DMS 273 (cell line): ENCODE results near the gene BMF.
A peak's percentile ranks its signal among the peaks of the same experiment; 100 is the strongest.
"Not testable (repeated sequence)": the region's sequence is repeated elsewhere in the genome, so short reads cannot be mapped to it uniquely, and the experiment has no call there.

Source experiments
- DNase-seq: peaks from one replicate; lab custom pipeline; 2025; ENCODE audit not compliant: unreplicated experiment; lab: John Stamatoyannopoulos, UW

The BMF gene

GRCh38 chr15:40128766-40129660 is 20.3 kb upstream of the BMF start:
- DNase-seq, result no peak

- DNase-seq, result no peak
These were observed 17.3 kb upstream of the BMF start for GRCh38 chr15:40125950-40126349.

GRCh38 chr15:40124807-40125285 is 16.2 kb upstream of the BMF start:
- not testable (repeated sequence) for DNase-seq

DNA sequence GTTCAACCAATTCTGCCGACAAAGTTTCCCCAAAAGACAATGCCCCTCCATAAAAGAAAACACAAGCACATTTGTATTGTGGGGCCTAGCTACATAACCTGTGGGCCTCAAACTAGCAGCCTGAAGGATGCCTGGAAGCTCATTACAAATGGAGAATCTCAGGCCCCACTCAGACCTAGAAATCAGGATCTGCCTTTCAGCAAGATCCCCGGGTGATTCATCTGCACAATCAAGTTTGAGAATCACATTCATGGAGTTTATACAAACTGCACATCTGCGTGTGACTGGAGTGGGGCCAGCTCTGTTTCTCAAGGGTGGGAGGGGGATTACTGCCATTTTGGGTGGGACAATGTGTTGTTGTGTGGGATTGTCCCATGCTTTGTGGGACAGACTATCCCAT is 15.7 kb upstream of the BMF start:
- DNase-seq, result not testable (repeated sequence)

DNA sequence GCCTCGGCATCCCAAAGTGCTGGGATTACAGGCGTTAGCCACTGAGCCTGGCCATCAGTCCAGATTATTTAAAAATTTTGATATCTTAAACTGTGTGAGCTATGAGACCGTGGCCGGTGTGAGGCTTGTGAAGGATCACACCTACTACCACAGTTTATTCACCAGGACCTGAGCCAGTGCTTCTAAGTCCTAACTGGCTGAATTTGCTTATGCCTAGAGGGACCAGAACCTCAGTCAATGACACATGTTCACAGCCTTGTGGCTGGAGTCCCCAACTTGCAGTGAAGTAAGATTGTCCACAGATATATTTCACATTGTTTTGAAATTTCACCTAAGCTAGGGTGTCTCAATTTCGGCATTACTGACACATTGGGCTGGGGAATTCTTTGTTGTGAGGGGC is 15.2 kb upstream of the BMF start:
- DNase-seq, result not testable (repeated sequence)

DNA sequence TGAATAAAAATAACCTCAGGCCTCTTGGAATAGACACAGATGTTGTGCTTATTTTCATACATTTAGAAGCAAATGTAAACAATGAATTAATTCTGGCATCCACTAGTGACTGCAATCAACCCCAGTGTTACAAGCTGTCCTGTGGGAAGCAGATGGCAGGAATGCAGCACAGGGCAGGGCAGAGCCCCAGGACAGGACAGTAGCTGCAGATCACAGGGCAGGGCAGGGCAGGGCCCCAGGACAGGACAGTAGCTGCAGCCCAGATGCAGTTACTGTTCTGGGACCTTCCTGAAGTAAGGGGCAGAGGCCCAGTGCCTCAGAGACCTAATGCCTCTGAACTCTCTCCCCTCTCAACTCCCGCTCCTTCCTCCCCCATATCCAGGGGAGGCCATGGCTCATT is 14.3 kb upstream of the BMF start:
- DNase-seq, result peak; percentile 30

DNA sequence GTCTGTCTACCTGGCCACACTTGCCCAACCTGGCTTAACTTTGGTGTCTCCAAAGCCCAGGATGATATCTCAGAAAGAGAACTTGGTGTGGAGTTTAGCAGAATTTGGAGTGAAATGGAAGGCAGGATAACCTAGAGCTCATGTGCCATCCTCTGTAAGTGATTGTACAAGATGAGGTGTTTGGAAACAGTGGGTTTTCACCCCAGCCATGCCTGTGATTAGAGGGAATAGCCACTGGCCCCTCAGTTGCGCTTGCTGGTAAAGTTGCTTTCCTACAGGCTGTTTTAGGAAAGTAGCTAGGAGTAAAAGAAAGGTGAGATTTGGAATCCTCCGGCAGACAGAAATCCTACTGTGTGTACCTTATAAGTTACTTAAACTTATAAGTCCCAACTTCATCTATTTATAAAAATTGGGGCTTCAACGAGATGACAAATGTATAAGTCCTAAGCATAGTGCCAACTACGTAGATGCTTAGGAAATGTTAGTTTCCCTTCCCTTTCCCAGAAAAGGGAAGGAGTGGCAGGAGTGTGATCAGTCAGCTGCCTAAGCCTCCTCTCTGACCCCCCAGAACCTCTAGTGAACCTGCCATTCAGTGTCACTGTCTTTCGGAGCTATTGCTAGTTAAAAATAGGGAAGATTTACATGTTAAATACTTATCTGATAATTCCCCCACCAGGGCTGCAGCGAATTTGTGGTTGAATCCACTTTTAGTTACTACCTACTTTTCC is 13.4 kb upstream of the BMF start:
- DNase-seq, result no peak

DNA sequence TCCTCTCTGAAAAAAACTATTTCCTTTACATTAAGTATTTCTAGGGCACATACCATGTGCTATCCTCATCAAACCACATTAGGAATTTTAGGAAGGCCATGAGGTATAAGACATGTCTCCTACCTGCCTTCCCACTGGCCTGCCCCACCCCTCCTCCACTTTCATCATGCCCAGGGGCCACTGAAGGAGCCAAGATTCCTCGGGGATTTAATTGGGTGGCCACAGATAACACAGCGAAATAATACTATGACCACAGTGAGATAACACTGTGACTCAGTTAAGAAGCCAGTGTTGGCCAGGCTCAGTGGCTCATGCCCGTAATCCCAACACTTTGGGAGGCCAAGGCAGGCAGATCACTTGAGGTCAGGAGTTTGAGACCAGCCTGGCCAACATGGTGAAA is 9.8 kb upstream of the BMF start:
- DNase-seq, result no peak

- no peak for DNase-seq
These were observed 7.0 kb upstream of the BMF start for GRCh38 chr15:40115670-40116093.

DNA sequence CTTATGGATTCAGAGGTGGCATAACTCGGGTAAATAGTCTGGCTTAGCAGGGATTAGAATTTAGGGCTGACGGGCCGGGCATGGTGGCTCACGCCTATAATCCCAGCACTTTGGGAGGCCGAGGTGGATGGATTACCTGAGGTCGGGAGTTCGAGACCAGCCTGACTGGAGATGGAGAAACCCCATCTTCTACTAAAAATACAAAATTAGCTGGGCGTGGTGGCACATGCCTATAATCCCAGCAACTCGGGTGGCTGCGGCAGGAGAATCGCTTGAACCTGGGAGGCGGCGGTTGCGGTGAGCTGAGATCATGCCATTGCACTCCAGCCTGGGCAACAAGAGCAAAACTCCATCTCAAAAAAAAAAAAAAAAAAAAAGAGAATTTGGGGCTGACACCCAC is 6.4 kb upstream of the BMF start:
- DNase-seq, result not testable (repeated sequence)

DNA sequence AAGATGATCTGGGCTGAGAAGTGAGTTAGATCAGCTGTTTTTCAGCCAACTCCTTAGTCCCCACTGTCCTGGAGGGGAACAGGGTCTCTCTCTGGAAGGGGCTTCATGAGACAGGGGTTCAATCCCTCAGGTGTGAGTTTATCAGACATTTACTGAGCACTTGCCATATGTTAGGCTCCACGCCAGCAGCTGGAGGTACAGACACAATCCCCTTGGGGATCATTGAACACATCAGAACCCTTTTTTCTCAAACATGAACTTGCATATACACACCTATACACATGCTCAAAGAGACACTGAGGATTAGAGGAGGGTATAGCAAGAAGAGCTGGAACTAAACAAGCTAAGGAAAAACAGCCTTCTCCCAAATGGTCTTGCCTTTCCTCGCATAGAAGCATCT is 5.5 kb upstream of the BMF start:
- no peak for DNase-seq

DNA sequence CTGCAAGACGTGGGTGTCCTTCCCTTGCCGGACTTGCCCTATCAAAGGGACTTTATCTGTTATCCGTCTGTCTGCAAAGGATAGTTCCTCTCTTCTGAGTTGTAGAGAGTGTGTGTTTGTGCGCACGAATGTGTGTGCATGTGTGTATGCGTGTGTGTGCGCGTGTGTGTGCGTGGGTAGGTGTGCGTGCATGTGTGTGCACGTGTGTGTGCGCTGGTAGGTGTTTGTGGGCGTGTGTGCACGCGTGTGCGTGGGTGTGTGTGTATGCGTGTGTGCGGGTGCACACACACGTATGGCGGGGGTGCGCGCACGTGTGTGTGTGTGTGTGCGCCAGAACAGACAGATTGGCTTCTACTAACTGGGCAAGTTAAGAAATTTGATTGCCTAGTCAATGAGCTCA is 4.1 kb upstream of the BMF start:
- no peak for DNase-seq

GRCh38 chr15:40111888-40112287 is 3.2 kb upstream of the BMF start:
- DNase-seq, result no peak

DNA sequence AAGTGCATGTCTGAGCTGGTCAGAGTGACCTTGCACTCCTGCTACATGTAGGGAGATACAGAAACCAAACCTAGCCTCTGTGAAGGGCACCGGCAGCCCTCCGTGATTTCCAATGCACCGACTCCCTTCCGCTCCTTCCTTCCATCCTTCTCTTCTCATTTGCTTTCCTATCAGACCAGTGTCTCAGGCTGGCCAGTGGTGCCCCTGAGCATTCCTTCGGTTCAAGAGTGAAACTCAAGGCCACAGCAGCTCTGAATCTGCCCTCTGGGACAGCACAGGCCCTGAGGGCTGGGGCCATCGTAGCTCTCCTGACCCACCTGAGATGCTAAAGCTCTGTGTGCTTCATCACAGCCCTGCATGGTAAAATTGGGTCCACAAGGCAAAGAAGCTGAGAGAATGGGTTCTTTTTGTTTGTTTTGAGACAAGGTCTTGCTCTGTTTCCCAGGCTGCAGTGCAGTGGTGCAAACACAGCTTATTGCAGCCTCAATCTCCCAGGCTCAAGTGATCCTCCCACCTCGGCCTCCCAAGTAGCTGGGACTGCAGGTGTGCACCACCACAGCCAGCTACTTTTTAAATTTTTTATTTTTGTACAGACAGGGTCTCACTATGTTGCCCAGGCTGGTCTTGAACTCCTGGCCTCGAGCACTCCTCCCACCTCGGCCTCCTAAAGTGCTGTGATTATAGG is 2.3 kb upstream of the BMF start:
- DNase-seq, result no peak

DNA sequence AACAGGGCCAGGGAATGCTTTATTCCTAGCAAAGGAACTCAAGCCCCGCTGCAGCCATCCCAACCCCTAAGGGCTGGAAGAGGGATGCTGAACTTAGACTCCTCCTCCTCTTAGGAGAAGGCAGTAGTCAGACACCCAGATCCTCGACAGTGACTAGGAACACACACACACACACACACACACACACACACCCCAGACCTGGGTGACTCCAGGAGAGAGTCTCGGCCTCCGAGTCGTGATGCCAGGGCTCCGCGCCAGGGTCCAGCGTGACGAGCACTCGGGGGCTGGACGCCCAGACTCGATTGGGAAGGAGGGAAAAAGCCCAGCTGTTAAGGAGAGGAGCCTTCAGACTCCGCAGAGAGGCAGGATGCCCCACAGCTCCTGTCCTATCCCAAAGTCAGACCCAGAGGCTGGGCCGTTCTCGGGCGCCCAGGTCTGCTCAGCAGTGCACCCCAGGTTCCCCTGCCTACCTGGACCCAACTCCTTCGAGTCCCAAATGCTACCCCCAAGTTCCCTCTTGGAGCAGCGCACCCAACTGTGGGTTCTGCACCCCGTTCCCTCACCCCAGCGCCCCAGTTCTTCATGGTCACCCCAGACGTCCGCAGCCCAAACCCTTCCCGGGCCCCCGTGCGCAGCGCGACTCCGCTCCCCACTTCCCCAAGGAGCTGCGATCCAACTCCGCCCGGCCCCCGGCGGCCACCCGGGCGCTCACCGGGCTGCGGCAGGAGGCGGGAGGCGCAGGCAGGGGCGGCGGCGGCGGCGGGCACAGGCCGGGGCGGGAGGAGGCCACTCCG is 421 bp downstream of the BMF start:
- DNase-seq, result peak; percentile 43

- DNase-seq, result peak; percentile 33
These were observed 2.2 kb downstream of the BMF start for GRCh38 chr15:40106203-40107161.

- DNase-seq, result no peak
These were observed 3.0 kb downstream of the BMF start for GRCh38 chr15:40105517-40106202.

- DNase-seq, result peak; percentile 94
These were observed 3.7 kb downstream of the BMF start for GRCh38 chr15:40104865-40105516.
